ENCODE results near the gene SEZ6. TPM values are rescaled to one million over a fixed set of nuclear protein-coding genes. Genes with fewer than 3 reads are reported as not detected.
A peak's percentile ranks its signal among the peaks of the same experiment; 100 is the strongest.

SEZ6 gene
- total and polyA plus RNA-seq, 4 donors = 0.07 to 0.54 (median 0.18) TPM; not detected in 1

DNA sequence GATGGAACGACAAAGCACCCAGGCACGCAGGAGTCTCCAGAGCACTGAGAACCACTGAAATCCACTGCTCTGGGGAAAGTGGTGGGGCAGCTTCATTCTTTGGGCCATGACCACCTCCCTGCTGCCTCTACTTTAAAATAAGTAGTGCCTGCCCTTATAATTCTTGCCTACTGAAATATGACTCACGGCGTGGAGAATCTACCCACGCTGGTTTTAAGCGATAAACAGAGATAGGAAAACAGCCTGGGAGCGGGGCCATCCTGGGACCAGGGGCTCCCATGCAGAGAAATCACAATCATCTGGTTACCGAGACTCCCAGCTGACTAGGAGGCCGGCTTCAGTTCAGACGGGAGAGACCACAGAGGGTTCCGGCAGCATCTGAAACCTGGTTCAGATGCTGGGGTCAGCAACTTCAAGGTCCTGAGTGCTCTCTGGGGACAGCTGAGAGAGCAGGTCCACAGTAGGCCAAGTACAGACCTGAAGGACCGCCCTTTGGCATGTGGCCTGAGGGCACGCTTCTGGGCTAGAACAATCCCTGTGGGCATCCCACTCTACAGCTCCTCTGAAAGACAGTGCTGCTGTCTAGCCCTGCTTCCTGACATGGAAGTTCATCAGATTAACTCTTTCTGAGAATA, 94.3 kb downstream of the SEZ6 start:
- peak overlapping the region in 1 of 2 donors; percentile 21 for H3K27ac ChIP-seq (ENCODE audit: low read depth in 1 of 2, low read length in 1 of 2)
- H3K4me1 ChIP-seq (ENCODE audit: control insufficient read depth in 5 of 5, insufficient read depth in 5 of 5, low read length in 5 of 5) = peaks cover 0 to 20% (median 9%) of the 10 kb centered on the region in 5 donors
- H3K4me3 ChIP-seq = no peak overlapping the region
- H3K27me3 ChIP-seq (ENCODE audit: control insufficient read depth in 3 of 3, insufficient read depth in 3 of 3, low read length in 2 of 3) = no peaks in the 10 kb centered on the region
- no peak overlapping the region for H3K9ac ChIP-seq (ENCODE audit: insufficient read depth in 1 of 2, low read length in 2 of 2)
- TF ChIP-seq, protein P1, sequence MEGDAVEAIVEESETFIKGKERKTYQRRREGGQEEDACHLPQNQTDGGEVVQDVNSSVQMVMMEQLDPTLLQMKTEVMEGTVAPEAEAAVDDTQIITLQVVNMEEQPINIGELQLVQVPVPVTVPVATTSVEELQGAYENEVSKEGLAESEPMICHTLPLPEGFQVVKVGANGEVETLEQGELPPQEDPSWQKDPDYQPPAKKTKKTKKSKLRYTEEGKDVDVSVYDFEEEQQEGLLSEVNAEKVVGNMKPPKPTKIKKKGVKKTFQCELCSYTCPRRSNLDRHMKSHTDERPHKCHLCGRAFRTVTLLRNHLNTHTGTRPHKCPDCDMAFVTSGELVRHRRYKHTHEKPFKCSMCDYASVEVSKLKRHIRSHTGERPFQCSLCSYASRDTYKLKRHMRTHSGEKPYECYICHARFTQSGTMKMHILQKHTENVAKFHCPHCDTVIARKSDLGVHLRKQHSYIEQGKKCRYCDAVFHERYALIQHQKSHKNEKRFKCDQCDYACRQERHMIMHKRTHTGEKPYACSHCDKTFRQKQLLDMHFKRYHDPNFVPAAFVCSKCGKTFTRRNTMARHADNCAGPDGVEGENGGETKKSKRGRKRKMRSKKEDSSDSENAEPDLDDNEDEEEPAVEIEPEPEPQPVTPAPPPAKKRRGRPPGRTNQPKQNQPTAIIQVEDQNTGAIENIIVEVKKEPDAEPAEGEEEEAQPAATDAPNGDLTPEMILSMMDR (IDR thresholded peaks at IDR 0.05; ENCODE audit: control extremely low read depth, extremely low read depth) = no peak
- 93% methylated on average over 13 of the region's 13 CpGs for WGBS, 2 donors
- ATAC-seq (ENCODE audit: insufficient read depth, low FRiP score) (no peak), DNase-seq (no peak)
- no peaks in the 10 kb centered on the region for H3K9me3 ChIP-seq (ENCODE audit: control insufficient read depth in 4 of 4, insufficient read depth in 3 of 4, low read length in 3 of 4)
- H3K36me3 ChIP-seq (ENCODE audit: control insufficient read depth in 4 of 4, insufficient read depth in 4 of 4, low read length in 4 of 4) = peaks cover 34 to 72% (median 66%) of the 10 kb centered on the region in 4 donors

DNA sequence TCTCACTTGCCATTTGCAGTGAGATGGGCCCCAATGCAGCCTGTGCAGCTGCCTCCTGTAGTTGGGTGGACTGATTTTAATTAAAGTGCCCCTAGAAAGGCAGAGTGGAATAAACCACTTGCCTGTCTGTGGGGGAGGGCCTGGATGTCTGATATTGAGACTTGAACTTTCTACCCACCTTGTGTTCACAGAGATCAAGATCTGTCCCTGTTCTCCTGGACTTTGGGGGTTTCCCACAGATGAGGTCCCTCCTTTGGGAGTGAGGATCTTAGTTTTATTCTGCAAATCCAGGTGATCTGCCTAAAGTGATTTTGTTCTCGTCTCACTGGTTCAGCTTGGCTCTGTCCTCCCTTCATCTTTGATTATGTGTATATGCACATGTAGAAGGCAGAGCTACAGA, 95.3 kb downstream of the SEZ6 start:
- 90 to 94% methylated on average over 1 of the region's 1 CpG for WGBS, 2 donors
- DNase-seq = no peak
- no peak for ATAC-seq (ENCODE audit: insufficient read depth, low FRiP score)
- no peak overlapping the region for H3K9ac ChIP-seq (ENCODE audit: insufficient read depth in 1 of 2, low read length in 2 of 2)
- no peak overlapping the region for H3K4me3 ChIP-seq
- H3K9me3 ChIP-seq (ENCODE audit: control insufficient read depth in 4 of 4, insufficient read depth in 3 of 4, low read length in 3 of 4) = no peaks in the 10 kb centered on the region
- peaks cover 32 to 72% (median 63%) of the 10 kb centered on the region in 4 donors for H3K36me3 ChIP-seq (ENCODE audit: control insufficient read depth in 4 of 4, insufficient read depth in 4 of 4, low read length in 4 of 4)
- peaks cover 0 to 27% (median 9%) of the 10 kb centered on the region in 5 donors for H3K4me1 ChIP-seq (ENCODE audit: control insufficient read depth in 5 of 5, insufficient read depth in 5 of 5, low read length in 5 of 5)
- H3K27me3 ChIP-seq (ENCODE audit: control insufficient read depth in 3 of 3, insufficient read depth in 3 of 3, low read length in 2 of 3) = no peaks in the 10 kb centered on the region
- H3K27ac ChIP-seq (ENCODE audit: low read depth in 1 of 2, low read length in 1 of 2) = no peak overlapping the region
- TF ChIP-seq, protein P1 (IDR thresholded peaks at IDR 0.05; ENCODE audit: control extremely low read depth, extremely low read depth) = no peak

DNA sequence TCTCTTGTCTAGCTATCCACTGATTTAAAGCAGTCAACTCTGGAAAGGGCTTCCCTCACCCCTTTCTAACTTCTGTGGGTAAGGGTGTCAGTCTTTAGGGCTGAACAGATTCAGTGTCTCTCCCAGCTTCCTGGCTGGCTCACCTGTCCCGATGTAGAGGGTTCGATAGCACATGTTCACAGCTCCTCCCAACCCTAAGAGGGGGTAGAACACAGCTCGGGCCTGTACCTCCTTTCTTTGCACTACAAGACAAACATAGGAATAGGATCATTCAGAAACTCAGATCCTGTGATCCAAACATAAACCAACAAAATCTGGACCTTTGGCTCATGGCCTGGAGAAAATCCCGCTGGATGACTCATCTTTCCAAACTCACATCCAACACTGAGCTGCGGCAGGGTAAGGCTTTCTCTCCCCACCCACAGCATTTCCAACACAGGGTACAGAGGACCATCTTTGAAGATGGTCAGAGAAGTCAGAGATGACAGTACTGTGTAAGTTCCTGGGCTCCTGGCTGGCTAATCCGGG, 97.1 kb downstream of the SEZ6 start:
- Histone ChIP-seq H3K4me3 (no peak overlapping the region), H3K4me1 (ENCODE audit: control insufficient read depth in 5 of 5, insufficient read depth in 5 of 5, low read length in 5 of 5) (peaks cover 0 to 27% (median 9%) of the 10 kb centered on the region in 5 donors), H3K36me3 (ENCODE audit: control insufficient read depth in 4 of 4, insufficient read depth in 4 of 4, low read length in 4 of 4) (peaks cover 20 to 60% (median 51%) of the 10 kb centered on the region in 4 donors), H3K27ac (ENCODE audit: low read depth in 1 of 2, low read length in 1 of 2) (peak overlapping the region in 1 of 2 donors; percentile 60), H3K9me3 (ENCODE audit: control insufficient read depth in 4 of 4, insufficient read depth in 3 of 4, low read length in 3 of 4) (no peaks in the 10 kb centered on the region), H3K27me3 (ENCODE audit: control insufficient read depth in 3 of 3, insufficient read depth in 3 of 3, low read length in 2 of 3) (no peaks in the 10 kb centered on the region), H3K9ac (ENCODE audit: insufficient read depth in 1 of 2, low read length in 2 of 2) (peak overlapping the region in 1 of 2 donors; percentile 39)
- DNase-seq (no peak), ATAC-seq (ENCODE audit: insufficient read depth, low FRiP score) (no peak)
- 66 to 82% methylated on average over 6 of the region's 6 CpGs for WGBS, 2 donors
- TF ChIP-seq, protein P1 (IDR thresholded peaks at IDR 0.05; ENCODE audit: control extremely low read depth, extremely low read depth) = no peak

Measured in lung (tissue), 12 donors.